DND-41 (cell line): ENCODE measurements around the gene SSR4.

ENCODE experiments used
- CTCF ChIP-seq: IDR thresholded peaks from 2 replicates; pipeline ENCODE4 v1.5.1; 2012; ENCODE audit warnings: borderline replicate concordance, low read length, moderate library complexity, mild to moderate bottlenecking; ENCODE audit not compliant: poor library complexity, severe bottlenecking; ENCODE audit errors: extremely low read depth
- EZH2 ChIP-seq: IDR thresholded peaks from 3 replicates; pipeline ENCODE4 v1.6.1; 2012; ENCODE audit warnings: borderline replicate concordance, low read depth, mild to moderate bottlenecking, moderate library complexity, low read length, inconsistent platforms; ENCODE audit not compliant: severe bottlenecking

- no peak for TF ChIP-seq EZH2
- no peak for TF ChIP-seq CTCF
These were observed 11.0 kb upstream of the SSR4 start for GRCh38 chrX:153783378-153784013.
